ENCODE data around the gene ARHGEF1.

ARHGEF1 gene

DNA sequence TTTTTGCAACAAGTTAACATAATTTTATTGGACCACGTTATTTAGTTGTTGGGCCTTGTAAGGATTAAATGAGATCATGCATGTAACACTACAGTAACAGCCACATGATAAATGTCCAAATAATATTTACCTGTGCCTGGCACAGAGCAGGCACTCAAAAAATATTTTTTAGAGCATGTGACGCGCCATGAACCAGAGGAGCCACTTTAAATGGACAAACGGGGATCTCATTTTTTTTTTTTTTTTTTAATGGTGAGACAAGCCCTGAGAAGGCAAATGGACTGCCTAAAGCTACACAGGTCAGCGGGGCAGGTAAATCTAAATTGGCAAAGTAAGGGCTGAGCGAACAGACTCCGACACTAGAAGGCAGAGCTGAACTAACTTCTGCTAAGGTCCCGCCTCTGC lies 23.8 kb upstream of the ARHGEF1 start:
- Histone ChIP-seq H3K36me3 (ENCODE audit: insufficient read depth, insufficient read length, low read length) (peaks cover 39% of the 10 kb centered on the region), H3K27me3 (ENCODE audit: insufficient read depth, insufficient read length) (no peaks in the 10 kb centered on the region), H3K9me3 (ENCODE audit: insufficient read depth, low read length) (no peaks in the 10 kb centered on the region), H3K4me1 (ENCODE audit: insufficient read depth, insufficient read length) (peaks cover 5% of the 10 kb centered on the region), H3K9ac (ENCODE audit: insufficient read length, low read depth) (peak overlapping the region; percentile 64), H3K4me3 (ENCODE audit: insufficient read length, low read depth) (no peak overlapping the region)
- no peak for DNase-seq (ENCODE audit: low read depth, low spot score)
- no peak for TF ChIP-seq YY1 (IDR thresholded peaks at IDR 0.05; ENCODE audit: insufficient read depth, insufficient read length)
- no peak for TF ChIP-seq ZNF274 (IDR thresholded peaks at IDR 0.05; ENCODE audit: low read depth, low read length)
- TF ChIP-seq SUZ12 (IDR thresholded peaks at IDR 0.05; ENCODE audit: extremely low read depth, insufficient read depth, insufficient read length): no peak

DNA sequence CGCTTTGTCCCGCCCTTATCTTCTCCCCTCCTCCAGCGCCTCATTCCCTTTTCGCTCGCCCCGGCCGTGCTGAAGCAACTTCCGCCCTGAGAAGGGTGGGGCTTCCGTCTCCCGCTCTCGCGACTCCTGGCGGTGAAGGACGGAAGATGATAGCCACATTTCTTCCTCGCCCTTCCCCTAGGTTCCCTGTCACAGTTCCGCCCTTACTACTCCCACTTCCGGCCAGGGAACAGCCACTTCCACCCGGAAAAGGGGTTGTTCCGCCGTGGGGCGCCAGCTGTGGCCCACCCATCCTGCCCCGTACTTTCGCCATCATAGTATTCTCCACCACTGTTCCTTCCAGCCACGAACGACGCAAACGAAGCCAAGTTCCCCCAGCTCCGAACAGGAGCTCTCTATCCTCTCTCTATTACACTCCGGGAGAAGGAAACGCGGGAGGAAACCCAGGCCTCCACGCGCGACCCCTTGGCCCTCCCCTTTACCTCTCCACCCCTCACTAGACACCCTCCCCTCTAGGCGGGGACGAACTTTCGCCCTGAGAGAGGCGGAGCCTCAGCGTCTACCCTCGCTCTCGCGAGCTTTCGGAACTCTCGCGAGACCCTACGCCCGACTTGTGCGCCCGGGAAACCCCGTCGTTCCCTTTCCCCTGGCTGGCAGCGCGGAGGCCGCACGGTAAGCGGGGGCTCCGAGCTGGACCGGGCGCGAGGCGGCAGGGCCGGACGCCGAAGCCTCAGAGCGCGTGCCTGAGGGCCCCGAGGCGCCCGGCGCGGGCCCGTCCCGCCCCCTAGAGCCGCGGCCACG lies 23.2 kb upstream of the ARHGEF1 start, which contains the start of gene RPS19:
TSS of gene RPS19 (plus strand) at position 638 of the 801 bp plus-strand sequence. CDS start 520 bp downstream, outside the sequence.
- H3K27me3 ChIP-seq (ENCODE audit: insufficient read depth, insufficient read length): no peaks in the 10 kb centered on the region
- H3K9ac ChIP-seq (ENCODE audit: insufficient read length, low read depth): peak within 1 kb of the TSS; percentile 100
- H3K4me1 ChIP-seq (ENCODE audit: insufficient read depth, insufficient read length): peaks cover 10% of the 10 kb centered on the region
- DNase-seq (ENCODE audit: low read depth, low spot score): peak; percentile 94
- no peak for TF ChIP-seq YY1 (IDR thresholded peaks at IDR 0.05; ENCODE audit: insufficient read depth, insufficient read length)
- TF ChIP-seq SUZ12 (IDR thresholded peaks at IDR 0.05; ENCODE audit: extremely low read depth, insufficient read depth, insufficient read length): no peak
- no peak for TF ChIP-seq ZNF274 (IDR thresholded peaks at IDR 0.05; ENCODE audit: low read depth, low read length)
- no peaks in the 10 kb centered on the region for H3K9me3 ChIP-seq (ENCODE audit: insufficient read depth, low read length)
- H3K4me3 ChIP-seq (ENCODE audit: insufficient read length, low read depth): peak within 1 kb of the TSS; percentile 99
- H3K36me3 ChIP-seq (ENCODE audit: insufficient read depth, insufficient read length, low read length): peaks cover 45% of the 10 kb centered on the region

GRCh38 chr19:41860419-41861115 lies 22.4 kb upstream of the ARHGEF1 start:
- Histone ChIP-seq H3K9ac (ENCODE audit: insufficient read length, low read depth) (peak overlapping the region; percentile 100), H3K9me3 (ENCODE audit: insufficient read depth, low read length) (no peaks in the 10 kb centered on the region), H3K4me1 (ENCODE audit: insufficient read depth, insufficient read length) (peaks cover 10% of the 10 kb centered on the region), H3K4me3 (ENCODE audit: insufficient read length, low read depth) (peak overlapping the region; percentile 99), H3K27me3 (ENCODE audit: insufficient read depth, insufficient read length) (no peaks in the 10 kb centered on the region), H3K36me3 (ENCODE audit: insufficient read depth, insufficient read length, low read length) (peaks cover 52% of the 10 kb centered on the region)
- TF ChIP-seq YY1 (IDR thresholded peaks at IDR 0.05; ENCODE audit: insufficient read depth, insufficient read length) (no peak), SUZ12 (IDR thresholded peaks at IDR 0.05; ENCODE audit: extremely low read depth, insufficient read depth, insufficient read length) (no peak), ZNF274 (IDR thresholded peaks at IDR 0.05; ENCODE audit: low read depth, low read length) (no peak)
- no peak for DNase-seq (ENCODE audit: low read depth, low spot score)

GRCh38 chr19:41861116-41861768 lies 21.7 kb upstream of the ARHGEF1 start:
- H3K4me1 ChIP-seq (ENCODE audit: insufficient read depth, insufficient read length): peaks cover 10% of the 10 kb centered on the region

GRCh38 chr19:41861846-41862245 lies 21.1 kb upstream of the ARHGEF1 start:
- H3K9me3 ChIP-seq (ENCODE audit: insufficient read depth, low read length): no peaks in the 10 kb centered on the region
- H3K27me3 ChIP-seq (ENCODE audit: insufficient read depth, insufficient read length): no peaks in the 10 kb centered on the region
- peak overlapping the region; percentile 99 for H3K4me3 ChIP-seq (ENCODE audit: insufficient read length, low read depth)
- peak overlapping the region; percentile 100 for H3K9ac ChIP-seq (ENCODE audit: insufficient read length, low read depth)
- TF ChIP-seq ZNF274 (IDR thresholded peaks at IDR 0.05; ENCODE audit: low read depth, low read length): no peak
- TF ChIP-seq YY1 (IDR thresholded peaks at IDR 0.05; ENCODE audit: insufficient read depth, insufficient read length): no peak
- no peak for TF ChIP-seq SUZ12 (IDR thresholded peaks at IDR 0.05; ENCODE audit: extremely low read depth, insufficient read depth, insufficient read length)
- peaks cover 59% of the 10 kb centered on the region for H3K36me3 ChIP-seq (ENCODE audit: insufficient read depth, insufficient read length, low read length)
- peaks cover 10% of the 10 kb centered on the region for H3K4me1 ChIP-seq (ENCODE audit: insufficient read depth, insufficient read length)
- DNase-seq (ENCODE audit: low read depth, low spot score): no peak

More at GRCh38 chr19:41861116-41861768, 21.7 kb upstream of the ARHGEF1 start:
- peak overlapping the region; percentile 99 for H3K4me3 ChIP-seq (ENCODE audit: insufficient read length, low read depth)
- H3K9ac ChIP-seq (ENCODE audit: insufficient read length, low read depth): peak overlapping the region; percentile 100
- DNase-seq (ENCODE audit: low read depth, low spot score): no peak
- H3K9me3 ChIP-seq (ENCODE audit: insufficient read depth, low read length): no peaks in the 10 kb centered on the region
- H3K36me3 ChIP-seq (ENCODE audit: insufficient read depth, insufficient read length, low read length): peaks cover 55% of the 10 kb centered on the region
- H3K27me3 ChIP-seq (ENCODE audit: insufficient read depth, insufficient read length): no peaks in the 10 kb centered on the region
- TF ChIP-seq SUZ12 (IDR thresholded peaks at IDR 0.05; ENCODE audit: extremely low read depth, insufficient read depth, insufficient read length): no peak
- TF ChIP-seq ZNF274 (IDR thresholded peaks at IDR 0.05; ENCODE audit: low read depth, low read length): no peak
- no peak for TF ChIP-seq YY1 (IDR thresholded peaks at IDR 0.05; ENCODE audit: insufficient read depth, insufficient read length)

DNA sequence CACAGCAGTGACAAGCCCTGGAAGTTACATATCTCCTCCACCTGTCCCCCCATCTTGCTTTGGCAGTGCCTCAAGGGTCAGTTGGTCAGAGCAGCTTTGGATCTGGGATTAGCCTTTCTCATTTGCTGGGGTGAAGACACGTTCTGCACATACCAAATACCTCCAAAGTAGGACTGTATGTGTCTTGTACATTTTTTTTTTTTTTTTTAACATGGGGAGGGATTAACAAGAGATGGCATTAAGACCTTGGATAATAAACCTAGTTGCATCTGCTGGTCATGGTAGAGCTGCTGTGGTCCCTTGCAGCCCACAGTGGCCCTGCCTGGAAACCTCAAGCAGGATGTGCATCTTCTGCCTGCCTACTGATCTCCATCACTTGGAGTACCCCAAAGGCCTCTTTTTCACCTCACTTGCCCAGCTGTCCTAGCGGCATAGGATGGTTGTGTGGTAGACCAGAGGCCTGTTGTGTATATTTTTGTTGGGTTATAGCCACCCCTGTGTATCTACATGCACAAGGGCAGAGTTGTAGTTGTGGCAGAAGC lies 20.5 kb upstream of the ARHGEF1 start:
- no peak for DNase-seq (ENCODE audit: low read depth, low spot score)
- TF ChIP-seq YY1 (IDR thresholded peaks at IDR 0.05; ENCODE audit: insufficient read depth, insufficient read length) (no peak), ZNF274 (IDR thresholded peaks at IDR 0.05; ENCODE audit: low read depth, low read length) (no peak), SUZ12 (IDR thresholded peaks at IDR 0.05; ENCODE audit: extremely low read depth, insufficient read depth, insufficient read length) (no peak)
- peaks cover 10% of the 10 kb centered on the region for H3K4me1 ChIP-seq (ENCODE audit: insufficient read depth, insufficient read length)

More for the DNA sequence above, 20.5 kb upstream of the ARHGEF1 start:
- Histone ChIP-seq H3K36me3 (ENCODE audit: insufficient read depth, insufficient read length, low read length) (peaks cover 65% of the 10 kb centered on the region), H3K4me3 (ENCODE audit: insufficient read length, low read depth) (peak overlapping the region; percentile 99), H3K9me3 (ENCODE audit: insufficient read depth, low read length) (no peaks in the 10 kb centered on the region), H3K27me3 (ENCODE audit: insufficient read depth, insufficient read length) (no peaks in the 10 kb centered on the region), H3K9ac (ENCODE audit: insufficient read length, low read depth) (peak overlapping the region; percentile 100)
